IPS DF 4.7 (cell line): ENCODE data around the gene CBFA2T2.
"Not testable (repeated sequence)": the region's sequence is repeated elsewhere in the genome, so short reads cannot be mapped to it uniquely, and the experiment has no call there.

Experiments used
- DNase-seq: peaks from one replicate; pipeline ENCODE4 v3.0.0-alpha.2; 2013; ENCODE audit warnings: low spot score; ENCODE audit errors: extremely low read depth

The CBFA2T2 gene

DNA sequence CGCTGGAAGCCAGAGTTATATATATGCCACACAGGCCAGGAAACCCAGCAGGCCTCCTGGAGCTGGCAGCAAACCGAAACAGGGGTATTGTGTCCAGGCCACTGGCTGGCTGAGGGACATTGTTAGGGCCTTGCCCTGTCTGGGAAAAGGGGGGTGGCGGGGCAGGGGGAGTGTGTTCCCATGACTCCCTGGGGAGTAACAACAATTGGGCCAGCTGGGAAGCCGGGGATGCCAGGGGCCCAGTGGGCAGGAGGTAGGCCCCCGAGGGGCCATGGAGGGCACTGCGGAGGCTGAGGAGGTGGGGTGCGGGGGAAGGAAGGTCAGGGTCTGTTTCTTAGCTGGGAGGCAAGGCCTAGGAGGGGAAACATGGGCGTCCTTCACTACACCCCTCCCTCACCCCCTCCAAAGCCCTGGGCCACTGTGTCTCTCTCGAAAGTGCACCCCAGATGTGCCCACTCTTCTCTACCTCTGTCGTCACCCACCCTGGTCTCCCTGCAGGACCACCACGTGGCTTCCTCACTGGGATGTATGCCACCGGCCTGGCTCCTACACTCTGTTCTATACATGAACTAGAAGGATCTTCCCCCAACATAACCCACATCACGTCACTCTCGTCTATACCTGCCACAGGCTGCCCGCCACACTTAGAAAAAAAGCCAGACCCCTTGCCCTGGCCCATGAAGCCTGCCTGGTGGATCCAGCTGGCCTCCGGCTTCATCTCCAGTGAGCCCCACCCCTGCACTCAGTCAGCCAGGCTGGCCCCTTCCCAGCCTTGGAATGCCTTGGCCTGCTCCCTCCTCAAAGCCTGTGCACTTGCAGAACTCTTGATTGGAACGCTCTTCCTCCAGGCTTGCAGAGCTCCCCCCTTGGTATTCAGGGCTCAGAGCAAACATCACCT lies 204.1 kb downstream of the CBFA2T2 start:
- DNase-seq, result no peak

GRCh38 chr20:33694639-33695012 lies 204.7 kb downstream of the CBFA2T2 start:
- DNase-seq, result no peak

DNA sequence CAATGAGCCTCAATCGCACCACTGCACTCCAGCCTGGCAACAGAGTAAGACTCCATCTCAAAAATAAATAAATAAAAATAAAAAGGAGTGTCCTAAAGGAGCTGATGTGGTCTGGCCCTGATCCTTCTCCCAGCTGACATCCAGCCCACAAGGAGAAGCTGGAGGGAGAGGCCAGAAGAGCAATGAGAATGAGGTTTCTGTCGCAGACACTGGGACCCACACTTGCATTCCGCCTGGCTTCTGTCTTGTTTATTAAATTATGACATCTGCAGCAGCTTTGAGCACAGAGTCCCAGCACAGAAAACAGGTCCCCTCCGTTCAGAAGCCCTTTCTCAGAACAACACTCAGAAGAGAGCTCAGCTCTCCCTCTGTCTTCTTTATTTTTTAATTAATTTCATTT lies 206.6 kb downstream of the CBFA2T2 start:
- DNase-seq, result no peak

GRCh38 chr20:33697129-33697528 lies 207.2 kb downstream of the CBFA2T2 start:
- no peak for DNase-seq

- not testable (repeated sequence) for DNase-seq
These were observed 209.1 kb downstream of the CBFA2T2 start for GRCh38 chr20:33698966-33699365.
